ENCODE results near the gene CFAP54. TPM values are rescaled to one million over a fixed set of nuclear protein-coding genes. Genes with fewer than 3 reads are reported as not detected.

The CFAP54 gene
- total RNA-seq, 2 donors from 2014 or later = 0.61 to 0.87 TPM

DNA sequence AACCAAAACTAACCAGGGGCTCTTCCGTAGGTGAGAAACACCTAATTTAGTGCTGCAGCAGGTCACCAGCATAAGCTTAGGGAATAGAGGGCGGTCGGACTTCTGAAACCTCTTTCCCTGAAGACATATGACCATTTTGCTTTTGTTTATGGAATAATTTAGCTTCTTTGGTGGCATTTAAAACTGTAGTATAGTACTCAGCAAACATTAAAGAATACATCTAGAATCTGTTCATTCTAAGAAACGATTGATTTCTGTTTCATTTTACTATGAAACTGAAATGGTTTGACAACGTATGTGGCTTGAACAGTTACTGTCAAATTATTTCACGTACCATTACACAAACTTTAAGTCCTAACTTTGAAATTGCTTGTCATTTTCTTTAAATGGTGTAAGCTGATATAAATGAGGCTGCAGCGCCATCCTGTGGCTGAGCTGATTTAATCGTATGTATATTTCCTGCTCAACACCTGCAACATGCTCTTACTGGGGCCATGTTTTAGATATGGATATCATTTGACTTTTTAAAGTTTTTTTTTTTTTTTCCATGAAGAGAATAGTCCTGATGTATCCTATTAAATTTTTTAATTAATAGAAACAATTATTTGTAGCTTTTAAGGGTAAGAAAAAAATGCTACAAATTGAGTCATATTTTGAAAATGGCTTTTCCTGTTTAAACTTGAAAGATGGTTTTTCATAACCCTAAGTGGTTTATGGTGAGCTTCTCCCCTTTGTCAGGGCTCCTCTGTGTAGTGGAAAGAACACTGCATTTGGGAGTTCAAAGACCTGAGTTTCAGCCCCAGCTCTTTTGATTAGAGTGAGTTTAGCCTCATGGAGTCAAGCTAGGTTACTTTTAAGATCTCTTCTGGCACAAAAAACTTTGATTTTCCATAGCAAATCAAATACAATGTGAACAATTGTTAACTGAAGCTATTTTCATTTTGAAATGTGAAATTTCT, 27.4 kb downstream of the CFAP54 start:
- no peaks in the 10 kb centered on the region for H3K27me3 Mint-ChIP-seq
- H3K4me1 Mint-ChIP-seq = peaks cover 12% of the 10 kb centered on the region
- H3K9me3 Mint-ChIP-seq = no peaks in the 10 kb centered on the region
- ATAC-seq (replicated peaks) = peak; percentile 86
- H3K4me3 Mint-ChIP-seq = peak overlapping the region; percentile 76
- no peaks in the 10 kb centered on the region for H3K36me3 Mint-ChIP-seq (ENCODE audit: low read depth)
- H3K27ac Mint-ChIP-seq = peak overlapping the region; percentile 84

DNA sequence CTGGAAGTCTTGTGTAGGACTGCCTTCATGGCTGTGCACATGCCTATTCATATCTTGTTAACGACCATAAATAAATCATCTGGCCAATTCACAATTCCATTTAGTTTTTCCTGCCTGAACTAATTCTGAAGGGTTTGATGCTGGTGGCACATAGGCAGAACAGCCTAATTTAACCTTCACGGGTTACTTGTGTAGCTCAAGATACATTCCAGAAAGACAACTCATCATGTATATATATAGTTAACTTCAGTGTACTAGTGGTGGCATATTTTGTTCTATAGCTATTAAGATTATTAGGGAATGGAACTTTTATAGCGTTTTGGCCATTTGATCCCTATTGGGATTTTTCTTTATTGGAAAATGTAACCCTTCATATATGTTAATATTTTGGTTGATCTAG, 31.4 kb downstream of the CFAP54 start:
- H3K27me3 Mint-ChIP-seq = no peaks in the 10 kb centered on the region
- no peaks in the 10 kb centered on the region for H3K9me3 Mint-ChIP-seq
- H3K27ac Mint-ChIP-seq = no peak overlapping the region
- no peak overlapping the region for H3K4me3 Mint-ChIP-seq
- H3K4me1 Mint-ChIP-seq = peaks cover 12% of the 10 kb centered on the region
- ATAC-seq (replicated peaks) = no peak
- no peaks in the 10 kb centered on the region for H3K36me3 Mint-ChIP-seq (ENCODE audit: low read depth)

DNA sequence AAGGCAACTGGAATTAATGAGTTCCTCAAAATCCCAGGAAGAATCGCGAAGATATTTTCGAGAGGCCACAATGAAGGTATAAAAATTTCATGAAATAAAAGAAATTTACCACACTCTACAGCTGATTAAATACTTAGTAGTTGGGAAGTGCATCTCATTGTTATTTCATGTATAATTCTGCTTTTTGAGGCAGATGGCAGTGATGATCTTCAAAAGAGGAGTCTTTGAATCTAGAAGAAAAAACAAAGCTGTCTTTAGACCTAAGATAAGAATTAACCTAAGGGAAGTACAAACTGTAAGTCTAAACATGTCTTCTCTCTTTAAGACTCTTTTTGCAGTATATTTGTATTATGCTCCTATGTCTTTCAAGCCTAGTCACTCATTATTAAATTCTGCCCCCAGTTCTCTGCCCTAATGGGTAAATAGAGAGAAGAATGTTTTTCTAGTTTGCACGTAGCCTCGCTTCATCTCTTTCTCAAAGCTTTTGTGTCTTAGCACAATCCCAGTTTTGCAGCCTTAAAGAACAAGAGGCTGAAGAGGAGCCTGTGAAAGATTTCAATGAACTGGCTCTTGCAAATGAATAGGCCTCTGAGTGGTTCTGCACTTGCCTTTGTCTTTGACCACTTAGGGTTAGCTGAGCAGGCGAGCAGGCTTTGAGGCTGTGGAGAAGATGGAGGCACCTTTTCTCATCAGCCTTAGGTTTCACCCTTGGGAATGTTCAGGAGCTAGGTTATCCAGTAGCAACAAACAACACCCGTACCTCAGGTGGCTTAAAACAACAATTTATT, 32.7 kb downstream of the CFAP54 start:
- no peaks in the 10 kb centered on the region for H3K27me3 Mint-ChIP-seq
- ATAC-seq (replicated peaks) = no peak
- H3K4me3 Mint-ChIP-seq = no peak overlapping the region
- H3K9me3 Mint-ChIP-seq = no peaks in the 10 kb centered on the region
- no peaks in the 10 kb centered on the region for H3K36me3 Mint-ChIP-seq (ENCODE audit: low read depth)
- peaks cover 14% of the 10 kb centered on the region for H3K4me1 Mint-ChIP-seq
- H3K27ac Mint-ChIP-seq = no peak overlapping the region

DNA sequence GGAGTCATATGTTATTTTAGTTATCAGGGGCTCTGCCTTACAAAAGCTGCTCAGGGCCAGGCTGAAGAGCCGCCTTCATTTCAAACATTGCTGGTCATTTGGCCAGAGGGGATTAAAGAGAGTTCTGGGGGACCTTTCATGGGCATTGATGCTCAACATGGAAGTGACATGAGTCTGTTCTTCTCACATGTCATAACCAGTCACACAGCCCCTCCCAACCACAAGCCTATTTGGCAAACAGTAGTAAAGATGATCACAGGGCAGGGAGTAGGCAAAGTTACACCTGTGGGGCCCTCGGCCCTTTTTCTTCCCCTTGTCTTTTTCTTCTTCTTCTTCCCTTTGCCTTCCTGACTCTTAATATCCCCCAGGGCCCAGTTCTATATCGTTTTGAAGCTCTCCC, 33.3 kb downstream of the CFAP54 start:
- peaks cover 8% of the 10 kb centered on the region for H3K4me1 Mint-ChIP-seq
- H3K4me3 Mint-ChIP-seq = no peak overlapping the region

DNA sequence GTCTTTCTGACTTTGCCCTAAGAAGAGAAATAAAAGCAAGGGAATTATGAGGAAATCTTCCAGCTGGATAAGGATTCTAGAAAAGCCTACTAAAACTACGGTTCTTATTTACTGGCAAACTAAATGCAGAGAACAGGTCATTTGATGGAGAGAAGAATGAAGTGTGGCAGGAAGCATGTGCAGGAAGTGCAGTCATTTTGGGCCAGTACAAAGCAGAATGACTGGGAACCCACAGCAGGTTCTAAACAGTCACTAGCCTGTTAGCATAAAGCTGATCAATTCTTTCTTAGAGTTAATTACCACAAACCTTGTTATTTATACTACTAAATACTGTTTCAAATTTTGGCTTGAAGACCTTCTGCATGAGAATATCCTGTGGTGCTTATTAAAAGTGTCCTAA, 36.7 kb downstream of the CFAP54 start:
- Mint-ChIP-seq H3K4me3 (no peak overlapping the region), H3K36me3 (ENCODE audit: low read depth) (no peaks in the 10 kb centered on the region), H3K9me3 (no peaks in the 10 kb centered on the region), H3K27me3 (no peaks in the 10 kb centered on the region), H3K4me1 (peaks cover 7% of the 10 kb centered on the region), H3K27ac (peak overlapping the region; percentile 13)
- ATAC-seq (replicated peaks) = peak; percentile 60

More for the DNA sequence above, 33.3 kb downstream of the CFAP54 start:
- Mint-ChIP-seq H3K27ac (no peak overlapping the region), H3K27me3 (no peaks in the 10 kb centered on the region), H3K9me3 (no peaks in the 10 kb centered on the region), H3K36me3 (ENCODE audit: low read depth) (no peaks in the 10 kb centered on the region)
- no peak for ATAC-seq (replicated peaks)

DNA sequence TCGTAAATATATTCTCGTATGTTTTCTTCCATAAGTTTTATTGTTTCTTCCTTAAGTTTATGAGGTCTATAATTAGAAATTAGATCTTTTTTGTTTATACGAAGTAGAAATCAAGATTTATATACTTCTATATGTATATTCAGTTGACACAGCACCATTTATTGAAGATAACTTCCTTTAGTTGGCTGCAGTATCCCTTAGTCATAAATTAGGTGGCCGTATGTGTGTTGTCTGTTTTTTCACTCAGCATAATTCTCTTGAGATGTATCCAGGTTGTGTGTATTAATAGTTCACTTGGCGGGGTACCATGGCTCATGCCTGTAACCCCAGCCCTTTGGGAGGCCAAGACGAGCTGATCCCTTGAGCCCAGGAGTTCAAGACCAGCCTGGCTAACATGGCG, 40.5 kb downstream of the CFAP54 start:
- Mint-ChIP-seq H3K4me1 (peaks cover 7% of the 10 kb centered on the region), H3K27ac (no peak overlapping the region), H3K4me3 (no peak overlapping the region), H3K9me3 (no peaks in the 10 kb centered on the region), H3K36me3 (ENCODE audit: low read depth) (no peaks in the 10 kb centered on the region), H3K27me3 (no peaks in the 10 kb centered on the region)
- ATAC-seq (replicated peaks) = no peak

DNA sequence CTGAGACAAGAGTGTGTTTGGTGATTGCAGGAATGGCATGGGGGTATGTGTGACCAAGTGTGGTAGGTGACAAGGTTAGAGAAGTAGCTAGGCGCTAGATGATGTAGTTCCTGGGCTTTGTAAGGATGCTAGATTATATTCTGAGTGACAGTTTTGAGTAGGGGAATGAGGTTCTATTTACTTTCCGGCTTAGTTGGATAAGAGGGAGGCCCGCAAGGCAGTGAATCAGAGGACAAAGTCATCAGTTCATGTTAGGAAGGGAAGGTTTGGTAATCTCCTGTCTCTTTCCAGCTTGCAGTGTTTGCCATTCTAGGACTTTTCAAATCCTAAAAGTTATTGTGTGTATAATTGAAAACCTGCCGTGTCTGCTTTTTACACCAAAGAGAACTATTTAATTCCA, 45.0 kb downstream of the CFAP54 start:
- Mint-ChIP-seq H3K27me3 (no peaks in the 10 kb centered on the region), H3K4me1 (no peaks in the 10 kb centered on the region), H3K36me3 (ENCODE audit: low read depth) (no peaks in the 10 kb centered on the region), H3K27ac (no peak overlapping the region), H3K4me3 (no peak overlapping the region), H3K9me3 (no peaks in the 10 kb centered on the region)
- ATAC-seq (replicated peaks) = no peak

DNA sequence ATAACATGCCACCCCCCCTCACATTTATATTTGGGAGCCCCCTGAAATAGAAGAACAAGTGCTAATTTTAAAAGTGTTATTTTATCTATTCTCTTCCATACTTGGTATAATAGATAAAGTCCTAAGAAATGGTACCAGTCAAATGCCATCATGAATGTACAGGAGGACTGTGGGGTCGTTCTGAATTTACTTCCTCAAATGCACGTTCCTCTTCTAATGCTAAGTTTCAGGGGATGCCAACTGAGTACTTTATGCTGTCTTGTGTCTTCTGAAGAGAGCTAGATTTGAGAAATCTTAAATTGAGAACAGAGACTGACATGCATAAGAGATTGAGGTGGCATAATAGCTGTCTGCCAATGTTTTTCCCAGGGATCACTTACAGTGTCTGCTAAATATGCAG, 59.0 kb downstream of the CFAP54 start:
- Mint-ChIP-seq H3K36me3 (ENCODE audit: low read depth) (no peaks in the 10 kb centered on the region), H3K4me1 (no peaks in the 10 kb centered on the region), H3K4me3 (no peak overlapping the region), H3K27me3 (peaks cover 11% of the 10 kb centered on the region), H3K9me3 (no peaks in the 10 kb centered on the region), H3K27ac (no peak overlapping the region)
- ATAC-seq (replicated peaks) = no peak

DNA sequence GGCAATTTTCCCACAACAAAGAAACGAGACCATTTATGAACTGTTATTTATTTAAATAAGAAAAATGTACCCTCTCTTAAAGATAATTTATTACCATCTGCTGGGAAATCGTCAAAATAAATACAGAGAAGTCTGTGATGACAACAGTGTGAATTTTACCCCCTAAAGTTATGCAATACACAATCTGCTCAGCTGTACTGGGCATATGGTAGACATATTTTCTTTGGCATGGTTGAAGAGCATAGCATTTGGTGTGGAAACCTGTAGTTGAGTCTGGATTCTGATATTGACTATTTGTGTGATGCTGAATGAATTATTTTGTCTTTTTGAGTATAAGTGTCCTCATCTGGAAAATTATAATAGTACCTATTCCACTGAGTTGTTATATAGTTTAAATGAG, 60.0 kb downstream of the CFAP54 start:
- no peak for ATAC-seq (replicated peaks)
- Mint-ChIP-seq H3K4me1 (no peaks in the 10 kb centered on the region), H3K36me3 (ENCODE audit: low read depth) (no peaks in the 10 kb centered on the region), H3K27me3 (peaks cover 11% of the 10 kb centered on the region), H3K9me3 (no peaks in the 10 kb centered on the region), H3K4me3 (no peak overlapping the region), H3K27ac (no peak overlapping the region)

DNA sequence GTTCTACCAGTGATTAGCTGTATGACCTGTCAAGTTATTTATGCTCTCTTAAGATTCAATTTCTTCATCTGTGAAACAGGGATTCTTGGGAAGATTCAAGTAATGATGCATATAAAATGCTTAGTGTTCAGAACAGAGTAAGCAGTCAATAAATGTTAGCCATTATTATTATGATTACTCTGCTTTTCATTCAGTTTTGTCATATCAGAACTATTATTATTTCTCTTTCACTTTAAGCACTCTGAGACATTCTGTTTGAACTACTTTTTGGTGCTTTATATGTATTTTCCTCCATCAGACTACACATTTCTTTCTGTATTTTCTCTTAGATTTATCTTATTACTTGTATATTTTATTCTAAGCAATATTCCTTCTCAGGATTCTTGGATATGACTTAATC, 81.2 kb downstream of the CFAP54 start:
- Mint-ChIP-seq H3K27me3 (peaks cover 16% of the 10 kb centered on the region), H3K4me3 (peak overlapping the region; percentile 51), H3K9me3 (no peaks in the 10 kb centered on the region), H3K36me3 (ENCODE audit: low read depth) (no peaks in the 10 kb centered on the region), H3K4me1 (peaks cover 8% of the 10 kb centered on the region), H3K27ac (peak overlapping the region; percentile 56)
- peak; percentile 22 for ATAC-seq (replicated peaks)

DNA sequence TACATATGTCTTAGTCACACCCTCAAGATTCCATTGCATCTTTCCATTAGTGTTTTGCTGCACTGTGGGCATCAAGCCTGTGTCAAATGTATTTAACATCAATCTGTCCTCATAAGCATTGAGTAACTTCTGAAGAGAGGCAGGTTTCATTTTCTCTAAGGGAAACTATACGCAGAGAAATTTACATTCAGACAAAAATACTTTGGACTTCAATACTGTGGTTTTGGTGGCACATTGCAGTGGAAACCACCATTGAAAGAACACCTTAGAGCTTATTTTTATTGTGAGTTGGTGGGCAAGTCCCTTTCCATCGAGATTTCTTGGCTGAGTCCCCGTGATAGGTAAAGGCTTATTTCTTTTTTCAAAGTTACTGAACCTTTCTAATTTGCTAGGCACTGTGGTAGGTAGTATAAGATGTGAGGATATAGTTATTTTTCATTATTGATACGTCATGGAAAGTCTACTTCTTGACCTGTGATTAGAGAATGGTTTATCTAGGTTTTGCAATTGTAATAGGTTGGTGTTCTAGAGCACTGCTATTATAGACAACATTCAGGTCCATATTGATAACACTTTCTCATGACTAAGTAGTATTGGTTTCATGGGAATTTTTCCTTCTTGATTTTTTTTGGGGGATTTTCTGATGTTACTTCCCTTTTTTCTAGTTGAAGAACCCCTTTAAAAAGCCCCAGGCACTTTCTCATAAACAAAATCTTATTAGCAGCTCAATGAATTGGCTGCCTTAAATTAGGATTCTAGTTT, 81.9 kb downstream of the CFAP54 start:
- Mint-ChIP-seq H3K4me1 (peaks cover 8% of the 10 kb centered on the region), H3K4me3 (peak overlapping the region; percentile 51), H3K27ac (peak overlapping the region; percentile 56), H3K27me3 (peaks cover 10% of the 10 kb centered on the region), H3K9me3 (no peaks in the 10 kb centered on the region), H3K36me3 (ENCODE audit: low read depth) (no peaks in the 10 kb centered on the region)
- peak; percentile 91 for ATAC-seq (replicated peaks)

DNA sequence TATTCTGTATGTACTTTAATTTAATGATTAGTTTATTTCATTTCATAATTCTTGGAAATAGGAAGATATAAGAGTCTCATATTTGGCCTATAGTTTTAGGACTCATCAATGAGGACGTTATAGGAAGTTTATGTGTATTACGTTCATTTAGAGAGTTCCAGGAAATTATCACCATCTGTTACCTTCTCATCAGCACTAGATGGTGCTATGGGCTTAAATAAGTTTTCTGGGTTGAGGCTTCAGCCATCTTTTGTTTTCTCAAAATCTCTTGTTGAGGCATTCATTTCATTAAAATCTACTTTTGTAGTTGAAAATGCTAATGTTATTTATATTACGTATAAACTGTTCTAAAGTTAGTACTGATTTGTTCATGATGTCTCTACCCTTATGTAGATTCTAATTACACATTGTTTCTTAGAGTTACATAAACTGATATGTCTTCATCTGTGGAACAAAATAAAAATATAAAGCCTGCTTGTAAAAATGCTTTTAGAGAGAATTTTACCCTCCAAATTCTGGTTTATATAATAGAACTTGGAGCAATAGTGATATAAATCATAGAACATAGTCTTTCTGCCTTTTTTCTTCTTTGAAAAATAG, 89.2 kb downstream of the CFAP54 start:
- H3K27ac Mint-ChIP-seq = no peak overlapping the region
- peak; percentile 68 for ATAC-seq (replicated peaks)
- no peaks in the 10 kb centered on the region for H3K4me1 Mint-ChIP-seq
- H3K36me3 Mint-ChIP-seq (ENCODE audit: low read depth) = no peaks in the 10 kb centered on the region
- no peak overlapping the region for H3K4me3 Mint-ChIP-seq
- H3K27me3 Mint-ChIP-seq = peaks cover 4% of the 10 kb centered on the region
- H3K9me3 Mint-ChIP-seq = no peaks in the 10 kb centered on the region

DNA sequence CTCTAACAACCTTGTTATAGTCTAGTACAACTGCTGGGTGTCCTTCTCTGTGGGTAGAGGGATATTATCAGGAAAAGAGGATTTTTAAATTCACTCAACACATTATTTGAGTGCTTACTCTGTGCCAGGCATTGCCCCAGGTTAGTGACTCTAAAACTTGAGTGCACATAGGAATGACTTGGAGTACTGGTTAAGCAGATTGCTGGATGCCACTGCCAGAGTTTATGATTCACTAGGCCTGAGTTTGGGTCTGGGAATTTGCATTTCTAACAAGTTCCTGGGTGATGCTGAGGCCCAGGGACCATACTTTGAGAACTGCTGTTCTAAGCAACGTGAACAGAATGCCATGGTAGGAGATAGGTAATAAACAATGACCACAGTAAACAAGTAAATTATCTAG, 96.6 kb downstream of the CFAP54 start:
- no peak for ATAC-seq (replicated peaks)
- no peaks in the 10 kb centered on the region for H3K4me1 Mint-ChIP-seq
- H3K4me3 Mint-ChIP-seq = no peak overlapping the region
- no peaks in the 10 kb centered on the region for H3K36me3 Mint-ChIP-seq (ENCODE audit: low read depth)
- no peak overlapping the region for H3K27ac Mint-ChIP-seq
- no peaks in the 10 kb centered on the region for H3K9me3 Mint-ChIP-seq
- H3K27me3 Mint-ChIP-seq = peaks cover 10% of the 10 kb centered on the region

DNA sequence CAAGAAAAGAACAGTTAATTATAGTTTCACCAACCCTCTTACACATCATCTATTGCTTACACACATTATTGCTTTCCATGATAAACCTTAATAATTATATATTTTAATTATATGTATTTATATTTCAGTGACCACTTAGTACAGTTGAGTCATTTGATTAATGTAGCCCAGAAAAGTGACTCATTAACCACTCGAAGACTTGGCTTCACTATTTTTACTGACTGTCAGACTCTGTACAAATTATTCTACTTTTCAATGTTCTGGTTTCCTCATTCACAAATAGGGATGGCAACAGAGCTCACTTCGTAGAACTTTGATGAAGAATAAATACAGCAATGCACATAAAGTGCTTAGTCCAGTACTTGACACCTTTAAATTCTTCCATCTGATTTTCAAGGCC, 98.3 kb downstream of the CFAP54 start:
- Mint-ChIP-seq H3K9me3 (no peaks in the 10 kb centered on the region), H3K27me3 (peaks cover 10% of the 10 kb centered on the region), H3K36me3 (ENCODE audit: low read depth) (no peaks in the 10 kb centered on the region), H3K4me1 (no peaks in the 10 kb centered on the region), H3K4me3 (no peak overlapping the region), H3K27ac (no peak overlapping the region)
- no peak for ATAC-seq (replicated peaks)

All from activated T-helper 17 cell treated with anti-CD3 and anti-CD28 coated beads, Interleukin-2, amount 50 U/mL, for 72 hours (primary cell).